Brain pericyte (primary cell): ENCODE measurements around the gene FCF1.
"Not testable (repeated sequence)": the region's sequence is repeated elsewhere in the genome, so short reads cannot be mapped to it uniquely, and the experiment has no call there.

ENCODE experiments used
- DNase-seq: peaks from one replicate; pipeline ENCODE4 v3.0.0-alpha.2; 2012; ENCODE audit warnings: low read depth, low spot score

Gene FCF1

GRCh38 chr14:74698465-74698864, 14.5 kb upstream of the FCF1 start:
- no peak for DNase-seq

GRCh38 chr14:74702293-74702692, 10.7 kb upstream of the FCF1 start:
- no peak for DNase-seq

GRCh38 chr14:74703043-74703442, 9.9 kb upstream of the FCF1 start:
- no peak for DNase-seq

- DNase-seq, result no peak
Observed at GRCh38 chr14:74704656-74705055, 8.3 kb upstream of the FCF1 start.

- DNase-seq, result no peak
Observed at GRCh38 chr14:74705613-74706500, 7.1 kb upstream of the FCF1 start.

- DNase-seq, result no peak
Observed at GRCh38 chr14:74710480-74710879, 2.5 kb upstream of the FCF1 start.

- DNase-seq, result no peak
Observed at GRCh38 chr14:74711651-74712050, 1.3 kb upstream of the FCF1 start.

- no peak for DNase-seq
Observed at GRCh38 chr14:74713395-74713735, 421 bp downstream of the FCF1 start.

GRCh38 chr14:74720526-74720925, 7.6 kb downstream of the FCF1 start:
- no peak for DNase-seq

- no peak for DNase-seq
Observed at GRCh38 chr14:74723134-74723533, 10.2 kb downstream of the FCF1 start.

- DNase-seq, result no peak
Observed at GRCh38 chr14:74732387-74732786, 19.4 kb downstream of the FCF1 start.

GRCh38 chr14:74733221-74733620, 20.3 kb downstream of the FCF1 start:
- no peak for DNase-seq

GRCh38 chr14:74735125-74735524, 22.2 kb downstream of the FCF1 start:
- DNase-seq, result no peak

GRCh38 chr14:74737753-74738325, 24.9 kb downstream of the FCF1 start:
- no peak for DNase-seq

- no peak for DNase-seq
Observed at GRCh38 chr14:74739293-74740030, 26.5 kb downstream of the FCF1 start.

- DNase-seq, result no peak
Observed at GRCh38 chr14:74747237-74747636, 34.3 kb downstream of the FCF1 start.

GRCh38 chr14:74754157-74754556, 41.2 kb downstream of the FCF1 start:
- DNase-seq, result no peak

GRCh38 chr14:74754899-74755298, 42.0 kb downstream of the FCF1 start:
- no peak for DNase-seq

GRCh38 chr14:74756326-74756725, 43.4 kb downstream of the FCF1 start:
- DNase-seq, result no peak

GRCh38 chr14:74758505-74758904, 45.6 kb downstream of the FCF1 start:
- not testable (repeated sequence) for DNase-seq

- peak; percentile 95 for DNase-seq
Observed at GRCh38 chr14:74762917-74763802, 50.2 kb downstream of the FCF1 start, which contains the start of gene YLPM1. Gene YLPM1, plus strand, starts transcription at chr14:74763316. Its CDS starts 174 bp downstream, at chr14:74763490.
